ENCODE results near the gene PPP2R5E. TPM values are rescaled to one million over a fixed set of nuclear protein-coding genes. Genes with fewer than 3 reads are reported as not detected.

The PPP2R5E gene
- total RNA-seq, 1 donor from 2014 or later: 50.8 TPM

DNA sequence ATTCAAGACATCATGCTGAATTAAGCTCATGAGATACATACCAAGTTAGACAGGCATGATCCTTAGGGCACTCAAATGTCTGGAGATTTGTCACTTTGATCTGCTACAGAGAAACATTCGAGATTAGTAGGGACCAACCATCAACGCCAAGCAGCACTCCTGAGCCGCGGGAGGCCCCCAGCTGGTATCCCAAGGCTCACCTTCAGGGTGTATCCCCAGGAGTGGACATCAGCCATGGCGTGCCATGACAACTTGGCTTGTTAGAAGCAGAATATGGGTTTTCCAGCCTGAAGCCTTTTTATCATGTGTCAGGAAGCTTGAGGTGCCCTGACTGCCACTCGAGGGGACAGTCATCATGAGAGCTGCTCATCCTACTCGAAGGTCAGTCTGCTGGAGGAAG lies 185.3 kb downstream of the PPP2R5E start:
- TF ChIP-seq, protein P1, sequence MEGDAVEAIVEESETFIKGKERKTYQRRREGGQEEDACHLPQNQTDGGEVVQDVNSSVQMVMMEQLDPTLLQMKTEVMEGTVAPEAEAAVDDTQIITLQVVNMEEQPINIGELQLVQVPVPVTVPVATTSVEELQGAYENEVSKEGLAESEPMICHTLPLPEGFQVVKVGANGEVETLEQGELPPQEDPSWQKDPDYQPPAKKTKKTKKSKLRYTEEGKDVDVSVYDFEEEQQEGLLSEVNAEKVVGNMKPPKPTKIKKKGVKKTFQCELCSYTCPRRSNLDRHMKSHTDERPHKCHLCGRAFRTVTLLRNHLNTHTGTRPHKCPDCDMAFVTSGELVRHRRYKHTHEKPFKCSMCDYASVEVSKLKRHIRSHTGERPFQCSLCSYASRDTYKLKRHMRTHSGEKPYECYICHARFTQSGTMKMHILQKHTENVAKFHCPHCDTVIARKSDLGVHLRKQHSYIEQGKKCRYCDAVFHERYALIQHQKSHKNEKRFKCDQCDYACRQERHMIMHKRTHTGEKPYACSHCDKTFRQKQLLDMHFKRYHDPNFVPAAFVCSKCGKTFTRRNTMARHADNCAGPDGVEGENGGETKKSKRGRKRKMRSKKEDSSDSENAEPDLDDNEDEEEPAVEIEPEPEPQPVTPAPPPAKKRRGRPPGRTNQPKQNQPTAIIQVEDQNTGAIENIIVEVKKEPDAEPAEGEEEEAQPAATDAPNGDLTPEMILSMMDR (conservative IDR thresholded peaks at IDR 0.05): no peak
- peaks cover 3% of the 10 kb centered on the region for H3K27me3 Mint-ChIP-seq
- H3K36me3 Mint-ChIP-seq: no peaks in the 10 kb centered on the region
- H3K9me3 Mint-ChIP-seq: peaks cover 5% of the 10 kb centered on the region
- DNase-seq (ENCODE audit: extremely low spot score, unreplicated experiment): no peak
- H3K4me3 Mint-ChIP-seq: no peak overlapping the region
- H3K4me1 Mint-ChIP-seq (ENCODE audit: unreplicated experiment): peaks cover 6% of the 10 kb centered on the region
- no peak overlapping the region for H3K27ac Mint-ChIP-seq

DNA sequence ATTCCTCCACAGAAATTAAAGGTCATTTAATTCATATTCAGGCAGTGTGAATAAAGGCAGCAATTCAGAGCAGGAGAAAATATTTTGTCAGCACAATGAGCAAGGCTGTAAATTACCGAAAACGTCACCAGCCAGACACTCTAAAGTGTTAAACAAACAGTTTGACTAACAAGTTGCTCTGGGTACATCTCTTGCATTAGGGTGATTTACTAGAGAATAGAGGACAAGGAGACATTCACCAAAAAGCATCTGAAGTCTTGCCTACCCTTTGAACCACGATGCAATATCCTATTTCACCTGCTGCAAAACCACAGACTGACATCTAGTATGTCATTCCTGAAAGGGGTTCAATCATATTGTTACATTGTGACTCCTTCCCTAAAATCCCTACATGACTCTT lies 197.4 kb downstream of the PPP2R5E start:
- Mint-ChIP-seq H3K27me3 (peaks cover 13% of the 10 kb centered on the region), H3K9me3 (no peaks in the 10 kb centered on the region), H3K36me3 (no peaks in the 10 kb centered on the region), H3K27ac (no peak overlapping the region), H3K4me1 (ENCODE audit: unreplicated experiment) (no peaks in the 10 kb centered on the region), H3K4me3 (no peak overlapping the region)
- no peak for DNase-seq (ENCODE audit: extremely low spot score, unreplicated experiment)
- TF ChIP-seq, protein P1 (conservative IDR thresholded peaks at IDR 0.05): no peak

- Mint-ChIP-seq H3K27me3 (peaks cover 13% of the 10 kb centered on the region), H3K27ac (no peak overlapping the region), H3K4me1 (ENCODE audit: unreplicated experiment) (no peaks in the 10 kb centered on the region), H3K4me3 (no peak overlapping the region), H3K36me3 (no peaks in the 10 kb centered on the region), H3K9me3 (no peaks in the 10 kb centered on the region)
- no peak for DNase-seq (ENCODE audit: extremely low spot score, unreplicated experiment)
- TF ChIP-seq, protein P1 (conservative IDR thresholded peaks at IDR 0.05): no peak
Measured at GRCh38 chr14:63344336-63344735, 198.8 kb downstream of the PPP2R5E start.

DNA sequence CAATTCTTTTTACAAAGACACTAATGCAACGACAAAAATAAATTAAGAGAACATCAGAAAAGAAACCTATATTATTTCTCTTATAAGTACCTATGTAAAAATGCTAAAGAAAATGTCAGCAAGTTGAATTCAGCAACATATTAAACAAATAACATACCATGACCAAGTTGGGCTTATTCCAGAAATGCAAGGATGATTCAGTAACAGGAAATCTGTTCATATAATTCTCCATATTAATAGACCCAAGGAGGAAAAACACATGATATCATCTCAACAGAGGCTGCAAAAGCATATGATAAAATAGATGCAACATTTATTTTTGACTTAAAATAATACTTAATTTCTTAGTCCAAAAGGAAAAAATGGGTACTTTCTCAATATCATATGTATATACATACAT lies 199.3 kb downstream of the PPP2R5E start:
- TF ChIP-seq, protein P1 (conservative IDR thresholded peaks at IDR 0.05): no peak
- no peaks in the 10 kb centered on the region for H3K9me3 Mint-ChIP-seq
- H3K4me1 Mint-ChIP-seq (ENCODE audit: unreplicated experiment): no peaks in the 10 kb centered on the region
- no peak for DNase-seq (ENCODE audit: extremely low spot score, unreplicated experiment)
- no peaks in the 10 kb centered on the region for H3K36me3 Mint-ChIP-seq
- H3K27me3 Mint-ChIP-seq: peaks cover 13% of the 10 kb centered on the region
- no peak overlapping the region for H3K27ac Mint-ChIP-seq
- no peak overlapping the region for H3K4me3 Mint-ChIP-seq

- Mint-ChIP-seq H3K27ac (no peak overlapping the region), H3K36me3 (no peaks in the 10 kb centered on the region), H3K4me3 (no peak overlapping the region), H3K9me3 (peaks cover 4% of the 10 kb centered on the region), H3K27me3 (peaks cover 13% of the 10 kb centered on the region), H3K4me1 (ENCODE audit: unreplicated experiment) (no peaks in the 10 kb centered on the region)
- TF ChIP-seq, protein P1 (conservative IDR thresholded peaks at IDR 0.05): no peak
- DNase-seq (ENCODE audit: extremely low spot score, unreplicated experiment): no peak
Measured at GRCh38 chr14:63342371-63342770, 200.8 kb downstream of the PPP2R5E start.

Measured in type B pancreatic cell (in vitro differentiated cells).